Endothelial cell of hepatic sinusoid (primary cell): ENCODE measurements around the gene GPR137.

Experiments used
- in situ Hi-C: cut with HindIII; loops from 2 replicates; pipeline ENCODE4 v1.10.0; 2017; ENCODE audit warnings: low sequenced_read_pairs

Gene GPR137

DNA sequence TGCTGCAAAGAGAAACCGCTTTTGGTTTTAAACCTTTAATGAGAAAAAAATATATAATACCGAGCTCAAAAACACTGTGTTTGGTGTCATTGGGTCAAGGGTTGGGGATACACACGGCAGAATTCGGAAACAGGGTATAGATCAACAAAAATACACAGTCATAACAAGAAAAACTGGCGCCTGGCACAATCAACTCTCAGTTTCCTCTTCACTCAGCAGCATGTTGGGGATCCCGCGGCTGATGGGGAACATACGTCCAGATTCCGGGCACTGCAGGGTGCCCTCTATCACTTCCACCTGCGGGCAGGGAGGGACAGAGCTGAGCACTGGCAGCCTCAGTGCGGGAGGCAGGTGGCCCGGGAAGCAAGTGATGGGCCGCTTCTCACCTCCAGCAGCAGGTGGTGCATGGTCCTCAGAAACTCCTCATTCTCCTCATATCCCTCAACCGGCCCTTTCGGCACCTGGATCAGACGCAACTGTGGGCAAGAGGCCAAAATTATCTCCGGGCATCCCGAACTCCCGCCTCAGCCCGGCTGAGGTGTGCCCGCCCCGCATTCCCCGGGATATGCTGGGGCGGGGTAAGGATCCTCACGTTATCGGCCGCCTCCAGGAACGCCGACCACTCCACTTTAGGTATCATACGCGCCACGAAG, 31.1 kb downstream of the GPR137 start:
- in situ Hi-C loops = no loop called here

DNA sequence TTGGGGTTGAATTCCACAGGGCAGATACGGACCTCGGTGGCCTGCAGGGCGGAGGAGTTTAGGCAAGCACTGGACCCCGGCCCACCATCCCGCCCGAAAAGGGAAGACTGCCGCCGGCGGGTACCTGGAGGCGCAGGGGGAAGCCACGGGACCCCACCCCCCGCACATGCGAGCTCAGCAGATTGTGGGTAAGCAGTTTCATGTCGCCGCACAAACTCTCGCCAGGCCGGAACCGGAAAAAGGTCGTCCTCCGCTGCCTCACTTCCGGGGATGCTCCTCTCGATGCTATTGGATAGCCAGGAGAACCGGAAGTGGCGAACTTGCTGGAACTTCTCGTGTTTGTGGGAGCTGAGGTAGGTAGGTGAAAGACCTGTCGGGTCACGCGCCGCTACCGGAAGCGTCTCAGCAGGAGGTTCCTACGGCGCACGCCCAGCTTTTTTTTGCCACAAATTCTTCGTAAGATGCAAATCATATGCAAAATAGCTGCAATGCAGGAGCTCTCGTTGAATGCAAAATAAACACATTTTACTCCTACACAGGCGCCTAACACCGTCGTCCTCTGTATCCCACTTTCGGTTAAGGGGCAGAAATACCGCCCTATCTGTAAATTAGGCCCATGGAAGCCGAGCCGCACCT, 31.8 kb downstream of the GPR137 start, which contains the start of gene TRMT112:
Gene TRMT112, minus strand, starts transcription at position 235 of the 636 bp plus-strand sequence. Its CDS starts 33 bp downstream, at position 202.
- in situ Hi-C loops = no loop called here

DNA sequence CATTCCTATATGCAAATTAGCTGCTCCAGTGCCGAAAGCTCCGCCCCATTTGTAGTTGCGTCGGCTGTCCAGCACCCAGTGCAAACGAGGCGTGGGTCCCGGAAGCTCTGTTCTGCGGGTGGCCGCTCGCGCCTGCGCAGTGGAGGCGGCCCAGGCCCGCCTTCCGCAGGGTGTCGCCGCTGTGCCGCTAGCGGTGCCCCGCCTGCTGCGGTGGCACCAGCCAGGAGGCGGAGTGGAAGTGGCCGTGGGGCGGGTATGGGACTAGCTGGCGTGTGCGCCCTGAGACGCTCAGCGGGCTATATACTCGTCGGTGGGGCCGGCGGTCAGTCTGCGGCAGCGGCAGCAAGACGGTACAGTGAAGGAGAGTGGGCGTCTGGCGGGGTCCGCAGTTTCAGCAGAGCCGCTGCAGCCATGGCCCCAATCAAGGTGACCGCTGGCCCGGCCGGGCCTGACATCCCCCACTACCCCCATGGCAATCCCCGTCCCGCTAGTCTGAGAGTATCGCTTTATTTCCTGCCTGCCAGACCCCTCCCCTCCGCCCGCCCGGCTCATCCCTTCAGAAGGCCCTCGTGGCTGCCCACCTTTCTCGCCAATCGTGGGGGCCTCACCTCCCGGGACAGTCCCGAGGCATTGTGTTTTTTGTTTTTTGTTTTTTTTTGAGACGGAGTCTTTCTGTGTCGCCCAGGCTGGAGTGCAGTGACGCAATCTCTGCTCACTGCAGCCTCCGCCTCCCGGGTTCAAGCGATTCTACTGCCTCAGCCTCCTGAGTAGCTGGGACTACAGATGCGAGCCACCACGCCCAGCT, 32.5 kb downstream of the GPR137 start, which contains the start of gene PRDX5:
Gene PRDX5, plus strand, starts transcription at position 161 of the 805 bp plus-strand sequence. Its CDS starts 95 bp downstream, at position 256.
- in situ Hi-C loops = no loop called here

DNA sequence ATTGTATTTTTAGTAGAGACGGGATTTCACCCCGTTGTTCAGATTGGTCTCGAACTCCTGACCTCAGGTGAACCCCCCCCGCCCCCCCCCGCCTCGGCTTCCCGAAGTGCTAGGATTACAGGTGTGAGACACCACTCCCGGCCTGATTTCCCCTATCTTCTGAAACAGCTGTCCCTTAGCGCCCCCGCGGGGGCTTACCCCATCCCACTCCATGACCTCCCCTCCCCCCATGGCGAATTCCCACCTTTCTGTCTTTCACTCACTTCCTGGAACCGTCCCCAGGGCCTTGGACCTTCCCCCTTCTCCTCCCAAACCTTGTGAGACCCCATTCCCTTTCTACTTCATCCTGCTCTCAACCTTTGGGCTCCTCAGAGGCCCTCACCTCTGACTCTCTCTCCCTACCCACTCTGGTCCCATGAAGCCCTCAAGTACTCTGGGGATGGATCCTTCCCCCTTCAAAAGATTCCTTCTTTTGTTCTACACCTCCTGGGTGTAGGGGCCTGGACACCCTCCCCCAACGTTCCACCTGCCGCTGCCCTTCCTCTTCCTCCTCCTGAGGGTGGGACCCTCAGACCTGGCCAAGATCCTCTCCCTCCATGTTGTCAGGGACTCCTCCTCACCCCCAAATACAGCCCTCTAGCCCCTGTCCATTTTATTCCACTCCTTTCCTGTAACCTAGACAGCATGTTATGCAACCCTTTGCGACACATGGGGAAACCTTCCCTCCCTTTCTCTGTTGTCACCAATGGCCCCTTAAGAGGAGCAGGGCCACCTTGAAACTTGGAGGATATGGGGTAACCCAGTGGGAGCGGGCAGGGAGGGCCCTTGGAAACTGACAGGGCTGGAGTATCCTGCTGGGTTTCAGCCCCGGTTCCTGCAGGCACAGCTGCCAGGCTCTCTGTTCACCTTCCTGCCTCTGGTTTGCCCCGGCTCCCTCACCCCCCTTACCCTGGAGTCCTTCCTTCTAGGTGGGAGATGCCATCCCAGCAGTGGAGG, 33.4 kb downstream of the GPR137 start:
- in situ Hi-C loops = no loop called here

DNA sequence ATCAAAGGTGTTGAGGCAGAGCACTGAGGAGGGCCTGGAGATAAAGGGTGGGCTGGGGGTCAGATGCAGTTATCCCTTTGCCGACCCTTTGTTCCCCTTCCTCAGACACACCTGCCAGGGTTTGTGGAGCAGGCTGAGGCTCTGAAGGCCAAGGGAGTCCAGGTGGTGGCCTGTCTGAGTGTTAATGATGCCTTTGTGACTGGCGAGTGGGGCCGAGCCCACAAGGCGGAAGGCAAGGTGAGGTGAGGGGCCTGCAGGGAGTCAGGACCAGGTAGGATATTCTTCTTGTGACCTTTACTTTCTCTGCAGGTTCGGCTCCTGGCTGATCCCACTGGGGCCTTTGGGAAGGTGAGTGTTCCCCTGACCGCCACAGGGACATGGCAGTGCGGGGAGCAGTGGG, 34.9 kb downstream of the GPR137 start:
- in situ Hi-C loops = loop anchor here (10.0 kb wide), 1 partner anchor 46 kb away; no protein-coding TSS in a partner anchor

DNA sequence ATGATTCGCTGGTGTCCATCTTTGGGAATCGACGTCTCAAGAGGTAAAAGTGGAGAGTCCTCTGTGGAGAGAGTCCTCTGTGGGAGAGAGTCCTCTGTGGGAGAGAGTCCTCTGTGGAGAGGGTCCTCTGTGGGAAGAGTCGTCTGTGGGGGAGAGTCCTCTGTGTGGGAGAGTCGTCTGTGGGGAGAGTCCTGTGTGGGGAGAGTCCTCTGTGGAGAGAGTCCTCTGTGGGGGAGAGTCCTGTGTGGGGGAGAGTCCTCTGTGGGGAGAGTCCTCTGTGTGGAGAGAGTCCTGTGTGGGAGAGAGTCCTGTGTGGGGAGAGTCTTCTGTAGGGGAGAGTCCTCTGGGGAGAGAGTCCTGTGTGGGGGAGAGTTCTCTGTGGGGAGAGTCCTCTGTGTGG, 35.4 kb downstream of the GPR137 start:
- in situ Hi-C loops = loop anchor here (10.0 kb wide), 1 partner anchor 46 kb away; no protein-coding TSS in a partner anchor

DNA sequence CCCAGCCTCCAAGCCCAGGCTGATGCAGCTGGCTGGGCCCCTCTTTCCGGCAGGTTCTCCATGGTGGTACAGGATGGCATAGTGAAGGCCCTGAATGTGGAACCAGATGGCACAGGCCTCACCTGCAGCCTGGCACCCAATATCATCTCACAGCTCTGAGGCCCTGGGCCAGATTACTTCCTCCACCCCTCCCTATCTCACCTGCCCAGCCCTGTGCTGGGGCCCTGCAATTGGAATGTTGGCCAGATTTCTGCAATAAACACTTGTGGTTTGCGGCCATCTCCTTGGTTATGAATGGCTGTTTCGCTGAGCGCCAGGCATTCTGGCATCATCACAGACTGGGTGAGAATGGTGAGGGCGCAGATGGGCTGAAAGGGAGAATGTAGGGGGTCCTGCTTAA, 35.9 kb downstream of the GPR137 start:
- in situ Hi-C loops = loop anchor here (10.0 kb wide), 1 partner anchor 47 kb away; no protein-coding TSS in a partner anchor

DNA sequence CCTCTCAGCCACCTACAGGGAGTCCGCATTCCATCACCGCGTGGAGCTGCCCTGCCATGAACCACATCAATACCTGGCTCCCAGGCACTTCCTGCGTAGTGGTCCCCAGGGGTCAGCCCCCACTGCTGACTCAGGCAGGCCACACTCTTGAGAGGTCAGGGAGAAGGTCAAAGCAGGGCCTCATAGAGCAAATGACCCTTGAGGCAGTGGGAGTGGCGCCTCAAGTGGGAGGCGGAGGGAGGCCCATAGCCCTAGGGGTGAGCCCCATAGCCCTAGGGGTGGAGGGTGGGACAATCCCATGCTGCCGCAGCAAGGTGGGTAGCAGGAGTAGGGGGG, 37.2 kb downstream of the GPR137 start:
- in situ Hi-C loops = loop anchor here (10.0 kb wide), 1 partner anchor 48 kb away; no protein-coding TSS in a partner anchor

DNA sequence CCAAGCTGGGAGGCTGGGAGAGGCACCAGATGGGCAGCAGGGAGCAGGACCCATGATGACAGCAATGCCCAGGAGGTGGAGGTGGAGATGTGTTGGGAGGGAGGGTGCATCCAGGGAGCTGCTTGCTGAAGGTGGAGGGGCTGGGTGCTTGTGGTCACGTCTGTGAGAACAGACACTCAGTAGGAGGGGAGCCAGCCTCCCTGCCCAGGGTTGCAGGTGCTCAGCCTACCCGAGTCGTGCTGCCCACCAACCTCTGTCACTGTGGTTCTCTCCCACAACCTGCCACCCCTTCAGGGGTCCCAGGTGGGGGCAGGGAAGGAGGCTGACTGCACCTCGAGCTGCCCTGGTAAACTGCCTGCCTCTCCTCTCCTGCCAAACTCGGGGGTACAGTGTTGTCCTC, 37.7 kb downstream of the GPR137 start:
- in situ Hi-C loops = loop anchor here (10.0 kb wide), 1 partner anchor 49 kb away; no protein-coding TSS in a partner anchor

DNA sequence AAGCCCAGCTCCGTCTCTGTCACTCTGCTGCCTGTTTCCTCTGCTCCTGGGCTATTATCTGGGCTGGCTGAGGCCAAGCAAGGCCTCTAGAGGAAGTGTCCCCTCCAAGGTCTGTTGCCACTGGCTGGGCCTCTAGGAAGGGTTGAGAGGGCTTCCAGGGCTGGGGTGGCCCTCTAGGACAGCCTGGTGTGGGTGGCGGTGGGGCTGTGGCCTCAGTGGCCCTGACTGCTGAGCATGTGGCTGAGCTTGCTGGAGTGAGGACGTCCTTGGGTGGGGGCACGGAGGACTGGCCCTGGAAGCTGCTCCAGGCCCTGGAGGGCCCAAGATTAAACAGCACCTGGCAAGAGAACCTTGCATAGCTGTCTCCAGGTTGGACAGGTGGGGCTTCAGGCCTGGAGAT, 38.3 kb downstream of the GPR137 start:
- in situ Hi-C loops = loop anchor here (10.0 kb wide), 1 partner anchor 49 kb away; no protein-coding TSS in a partner anchor

DNA sequence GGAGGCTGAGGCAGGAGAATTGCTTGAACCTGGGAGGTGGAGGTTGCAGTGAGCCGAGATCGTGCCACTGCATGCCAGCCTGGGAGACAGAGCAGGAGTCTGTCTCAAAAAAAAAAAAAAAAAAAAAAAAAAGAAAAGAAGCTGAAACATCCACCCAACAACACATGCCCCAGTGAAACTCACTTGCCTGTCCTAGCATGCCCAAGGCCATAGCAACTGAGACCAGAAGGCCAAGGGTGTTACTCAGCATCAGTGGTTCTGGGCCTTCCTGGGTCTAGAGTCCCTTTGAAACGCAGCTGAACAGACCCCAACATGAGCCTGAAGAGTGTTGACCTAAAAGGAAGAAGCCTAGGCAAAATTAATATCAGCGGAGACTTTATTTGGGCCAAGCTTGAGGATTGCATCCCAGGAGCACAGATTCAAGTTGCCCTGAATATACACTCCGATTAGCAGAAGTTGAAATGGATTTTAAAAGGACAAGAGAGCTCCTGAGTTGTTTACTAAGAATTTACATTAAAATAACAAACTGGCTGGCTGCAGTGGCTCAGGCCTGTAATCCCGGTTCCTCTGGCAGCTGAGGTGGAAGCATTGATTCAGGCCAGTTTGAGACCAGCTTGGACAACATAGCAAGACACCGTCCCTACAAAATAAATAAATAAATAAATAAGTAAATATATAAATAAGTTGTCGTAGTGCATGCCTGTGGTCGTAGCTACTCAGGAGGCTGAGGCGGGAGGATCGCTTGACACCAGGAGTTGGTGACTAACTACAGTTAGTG, 39.2 kb downstream of the GPR137 start:
- in situ Hi-C loops = loop anchor here (10.0 kb wide), 1 partner anchor 50 kb away; no protein-coding TSS in a partner anchor

DNA sequence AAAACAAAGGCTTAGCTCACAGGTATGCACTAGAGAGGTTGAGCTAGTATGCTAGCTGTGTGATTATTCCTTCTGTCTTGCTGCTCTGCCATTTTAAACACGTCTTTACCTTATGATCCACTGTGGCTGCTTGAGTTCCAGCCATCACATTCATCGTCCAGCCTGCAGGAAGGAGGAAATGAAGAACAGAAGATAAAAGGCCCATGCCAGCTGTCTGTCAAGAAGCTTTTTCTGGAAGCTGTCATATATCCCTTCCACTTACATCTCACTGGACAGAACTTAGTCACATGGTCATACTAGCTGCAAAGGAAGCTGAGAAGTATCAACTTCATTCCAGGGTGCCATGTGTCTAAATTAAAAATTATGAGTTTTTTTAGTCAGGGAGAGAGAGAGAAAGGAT, 41.7 kb downstream of the GPR137 start:
- in situ Hi-C loops = loop anchor here (10.0 kb wide), 1 partner anchor 53 kb away; no protein-coding TSS in a partner anchor

DNA sequence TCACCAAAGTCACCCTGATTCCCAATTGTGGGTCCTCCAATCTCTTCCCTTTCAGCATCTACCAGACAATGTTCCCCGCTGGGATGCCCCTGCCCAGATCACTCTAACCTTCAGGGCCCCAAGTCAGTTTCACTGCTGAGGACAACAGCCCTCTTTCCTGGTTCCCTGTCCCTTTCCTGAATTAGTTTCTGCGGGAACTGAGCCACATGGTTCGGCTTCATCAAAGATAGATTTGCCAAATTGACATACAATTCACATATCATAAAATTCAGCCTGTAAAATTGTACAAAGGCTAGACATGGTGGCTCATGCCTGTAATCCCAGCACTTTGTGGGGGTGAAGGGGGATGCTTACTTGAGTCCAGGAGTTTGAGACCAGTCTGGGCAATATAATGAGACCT, 42.3 kb downstream of the GPR137 start:
- in situ Hi-C loops = loop anchor here (10.0 kb wide), 1 partner anchor 53 kb away; no protein-coding TSS in a partner anchor

DNA sequence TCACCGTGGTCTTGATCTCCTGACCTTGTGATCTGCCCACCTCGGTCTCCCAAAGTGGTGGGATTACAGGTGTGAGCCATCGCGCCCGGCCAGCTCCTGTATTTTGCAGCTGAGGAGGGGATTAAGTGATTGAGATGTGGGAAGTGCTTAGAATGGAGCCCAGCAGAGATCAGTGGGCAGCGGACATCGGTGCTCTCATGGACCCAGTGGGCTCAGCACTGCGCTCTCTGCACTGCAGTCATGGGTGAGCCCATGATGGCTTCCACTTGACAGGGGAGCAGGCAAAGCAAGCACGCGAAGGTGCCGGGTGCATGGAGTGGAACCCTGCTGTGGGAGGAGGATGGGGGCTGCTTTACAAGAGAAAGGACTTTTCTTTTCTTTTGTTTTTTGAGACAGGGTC, 45.2 kb downstream of the GPR137 start:
- in situ Hi-C loops = no loop called here

DNA sequence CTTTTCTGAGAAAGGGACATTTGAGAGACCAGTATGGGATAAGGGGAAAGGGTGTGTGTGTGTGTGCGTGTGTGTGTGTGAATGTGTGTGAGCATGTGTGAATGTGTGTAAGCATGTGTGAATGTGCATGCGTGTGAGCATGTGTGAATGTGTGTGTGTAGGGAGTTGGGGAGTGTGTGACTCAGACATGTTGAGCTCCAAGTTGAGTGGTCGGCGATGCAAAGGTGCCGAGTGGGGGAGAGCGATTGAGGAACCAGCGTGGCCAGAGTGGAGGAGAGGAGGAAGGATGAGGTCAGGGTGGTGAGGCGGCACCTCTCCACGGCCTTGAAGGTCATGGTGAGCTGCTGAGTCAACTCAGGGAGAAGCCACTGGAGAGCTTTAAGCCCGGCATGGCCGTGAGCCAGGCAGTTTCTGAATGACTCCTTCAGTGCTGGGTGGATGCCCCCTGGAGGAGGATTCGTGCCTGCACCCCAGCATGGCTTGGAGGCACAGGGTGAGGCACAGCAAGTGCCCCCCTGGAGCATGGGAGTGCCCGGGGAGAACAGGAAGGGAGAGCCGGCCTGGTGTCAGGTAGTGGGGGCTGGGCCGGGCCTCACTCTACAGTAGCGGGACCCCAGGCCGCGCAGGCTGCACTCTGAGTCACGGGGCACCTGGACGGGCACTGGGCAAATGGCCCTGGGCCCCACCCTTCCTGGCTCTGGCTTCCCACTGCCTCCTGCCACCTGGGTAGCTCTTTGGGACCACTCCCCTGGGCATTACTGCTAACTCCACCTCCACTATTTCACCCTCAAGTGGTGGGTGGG, 46.1 kb downstream of the GPR137 start:
- in situ Hi-C loops = no loop called here

DNA sequence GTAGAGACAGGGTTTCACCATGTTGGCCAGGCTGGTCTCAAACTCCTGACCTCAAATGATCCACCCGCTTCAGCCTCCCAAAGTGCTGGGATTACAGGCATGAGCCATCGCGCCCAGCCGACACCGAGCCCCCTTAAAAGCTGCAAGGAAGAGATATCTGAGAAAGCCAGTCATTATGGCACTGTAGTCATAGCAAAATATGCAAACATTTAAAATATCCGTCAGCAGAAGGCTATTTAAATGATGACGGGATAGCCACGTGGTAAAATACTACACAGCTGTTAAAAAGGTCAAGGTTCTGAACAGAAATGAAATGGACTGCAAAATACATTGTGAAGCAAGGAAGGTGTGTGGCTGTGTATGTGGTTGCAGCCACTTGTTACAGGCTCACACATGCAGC, 47.9 kb downstream of the GPR137 start:
- in situ Hi-C loops = no loop called here

DNA sequence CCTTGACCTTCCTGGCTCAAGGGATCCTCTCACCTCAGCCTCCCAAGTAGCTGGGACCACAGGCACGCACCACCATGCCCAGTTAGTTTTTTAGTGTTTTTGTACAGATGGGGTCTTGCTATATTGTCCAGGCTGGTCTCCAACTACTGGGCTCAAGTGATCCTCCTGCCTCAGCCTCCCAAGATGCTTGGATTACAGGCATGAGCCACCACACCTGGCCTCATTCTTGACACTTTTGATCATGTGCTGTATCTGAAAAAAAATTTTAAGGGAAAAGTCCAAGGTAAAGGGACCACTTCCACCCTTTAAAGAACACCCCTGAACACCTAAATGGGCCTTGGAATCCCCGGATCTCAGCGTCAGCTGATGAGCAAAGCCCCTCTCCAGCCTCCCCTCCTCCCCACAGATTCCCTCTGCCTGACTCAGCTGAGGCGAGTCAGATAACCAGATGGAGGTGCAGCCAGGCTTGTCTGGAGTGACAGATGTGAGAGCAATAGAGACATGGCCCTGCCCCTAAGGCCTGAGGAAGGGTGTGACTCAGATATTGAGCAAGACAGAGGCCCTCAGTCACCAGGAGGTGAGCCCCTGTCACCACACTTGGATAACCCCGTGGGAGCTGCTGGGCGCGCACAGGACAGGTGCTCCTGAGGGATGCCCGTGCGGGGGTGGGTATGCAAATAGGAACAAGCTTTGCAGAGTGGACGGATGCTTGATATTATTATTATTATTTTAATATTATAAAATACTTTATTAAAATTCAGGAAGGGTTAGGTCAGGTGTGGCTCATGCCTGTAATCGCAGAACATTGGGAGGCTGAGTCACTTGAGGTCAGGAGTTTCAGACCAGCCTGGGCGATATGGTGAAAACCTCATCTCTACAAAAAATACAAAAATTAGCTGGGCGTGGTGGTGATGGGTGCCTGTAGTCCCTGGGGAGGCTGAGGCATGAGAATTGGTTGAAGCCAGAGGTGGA, 49.4 kb downstream of the GPR137 start:
- in situ Hi-C loops = no loop called here
